Limb (tissue), 2 donors: ENCODE data around the gene HOXC5.

Experiments used
- DNase-seq, 2 donors: peaks; one replicate each; pipeline ENCODE4 v3.0.0-alpha.2; 2016; ENCODE audit errors: extremely low spot score in 2 of 2

HOXC5 gene

DNA sequence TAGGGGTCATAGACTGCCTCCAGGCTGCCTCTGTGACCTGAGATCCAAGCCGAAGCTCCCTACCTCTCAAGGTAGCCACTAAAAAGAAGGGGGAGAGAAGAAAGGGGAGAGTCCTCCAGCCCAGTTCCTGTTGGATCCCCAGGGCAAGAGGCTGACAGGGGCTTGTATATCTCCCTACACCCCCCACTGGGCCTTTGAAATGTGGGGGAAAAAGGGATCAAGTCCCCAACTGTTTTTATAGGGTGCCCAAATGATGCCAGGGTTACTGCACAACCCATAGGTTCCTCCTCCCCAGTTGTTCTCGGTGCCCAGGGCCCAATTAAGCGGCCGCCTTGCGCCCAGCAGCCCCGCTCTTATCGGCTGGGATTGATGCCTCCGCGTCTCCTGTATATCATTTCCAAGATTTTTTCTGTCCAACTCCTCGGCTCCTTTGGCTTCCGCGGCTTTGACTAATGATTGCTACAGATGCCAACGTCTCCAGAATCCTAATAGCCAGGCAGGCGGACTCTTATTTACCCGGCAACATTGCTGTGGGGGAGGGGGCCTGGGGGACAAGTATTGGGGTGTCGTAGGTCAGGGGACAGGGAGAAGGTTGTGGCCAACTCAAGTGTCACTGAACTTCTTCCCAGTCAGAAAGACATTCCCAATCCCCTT is 13.1 kb downstream of the HOXC5 start:
- peak in 1 of 2 donors; percentile 45 for DNase-seq

DNA sequence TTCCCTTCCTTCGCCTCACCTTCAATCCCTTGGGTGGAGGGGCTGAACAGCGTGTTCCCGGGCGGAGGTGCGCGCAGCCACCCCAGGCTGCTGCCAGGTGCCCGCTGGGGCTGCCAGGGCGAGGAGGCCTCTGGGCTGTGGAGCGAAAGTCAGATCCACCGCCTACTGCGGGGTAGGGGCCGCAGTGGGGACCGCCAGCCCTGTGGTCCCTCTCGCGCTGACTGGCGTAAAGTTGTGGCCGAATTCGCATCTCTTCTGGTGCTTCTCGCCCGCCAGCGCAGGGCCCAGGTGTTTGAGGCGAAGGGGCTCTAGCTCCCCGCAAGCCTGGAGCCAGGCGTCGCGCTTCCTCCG is 13.9 kb downstream of the HOXC5 start:
- no peak for DNase-seq

DNA sequence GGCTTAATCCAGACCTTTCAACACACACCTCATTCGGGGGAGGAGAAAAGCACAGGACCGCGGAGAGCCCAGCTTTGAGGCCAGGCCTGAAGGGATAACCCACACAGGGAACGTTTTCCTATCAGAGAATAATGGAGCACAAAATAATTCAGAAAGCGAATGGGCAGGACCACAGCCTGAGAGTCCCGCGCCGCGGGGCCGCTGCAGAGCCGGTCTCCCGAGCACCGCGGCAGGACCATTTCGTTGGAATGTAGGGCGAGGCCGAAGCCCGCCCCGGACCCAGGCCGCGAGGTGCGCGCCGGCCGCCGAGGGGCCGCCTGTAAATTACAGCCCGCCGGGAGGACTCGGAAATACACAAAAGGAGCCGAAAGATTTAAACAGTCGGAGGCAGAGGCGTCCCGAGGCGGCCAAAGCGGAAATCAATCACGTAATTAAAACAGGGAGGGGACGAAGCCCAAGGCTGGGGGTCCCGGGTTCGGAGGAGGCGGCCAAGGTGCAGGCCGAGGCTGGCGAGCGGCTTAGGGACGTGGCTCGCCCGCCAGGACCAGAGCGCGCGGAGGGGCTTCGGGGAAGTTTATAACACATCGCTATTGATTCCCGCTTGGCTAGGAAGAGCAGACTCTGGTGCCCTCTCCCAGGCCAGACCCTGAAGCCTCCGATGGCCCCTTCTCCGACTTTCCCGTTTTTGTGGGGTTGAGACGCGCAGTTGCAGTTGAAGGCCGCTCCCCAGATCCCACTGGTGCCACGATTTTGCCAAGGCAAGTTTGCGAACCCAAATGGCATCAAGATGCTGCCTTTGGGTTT is 14.5 kb downstream of the HOXC5 start:
- DNase-seq: peak in 1 of 2 donors; percentile 58

DNA sequence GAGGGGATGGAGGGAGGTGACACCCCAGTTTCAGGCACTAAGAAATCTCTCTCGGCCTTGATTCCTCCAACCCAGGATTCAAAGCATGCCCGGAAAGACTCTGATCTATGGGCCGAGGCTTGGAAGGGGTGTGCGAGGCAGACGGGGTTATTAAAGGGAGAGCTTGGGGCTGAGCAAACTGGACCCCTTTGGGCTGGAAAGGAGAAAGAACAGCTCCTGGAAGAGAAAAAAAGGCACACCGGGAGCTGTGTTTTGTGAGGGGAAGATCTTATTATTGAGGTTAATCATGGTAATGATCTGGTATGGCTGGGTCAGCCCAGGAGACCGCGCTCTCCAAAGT is 15.1 kb downstream of the HOXC5 start:
- no peak for DNase-seq

DNA sequence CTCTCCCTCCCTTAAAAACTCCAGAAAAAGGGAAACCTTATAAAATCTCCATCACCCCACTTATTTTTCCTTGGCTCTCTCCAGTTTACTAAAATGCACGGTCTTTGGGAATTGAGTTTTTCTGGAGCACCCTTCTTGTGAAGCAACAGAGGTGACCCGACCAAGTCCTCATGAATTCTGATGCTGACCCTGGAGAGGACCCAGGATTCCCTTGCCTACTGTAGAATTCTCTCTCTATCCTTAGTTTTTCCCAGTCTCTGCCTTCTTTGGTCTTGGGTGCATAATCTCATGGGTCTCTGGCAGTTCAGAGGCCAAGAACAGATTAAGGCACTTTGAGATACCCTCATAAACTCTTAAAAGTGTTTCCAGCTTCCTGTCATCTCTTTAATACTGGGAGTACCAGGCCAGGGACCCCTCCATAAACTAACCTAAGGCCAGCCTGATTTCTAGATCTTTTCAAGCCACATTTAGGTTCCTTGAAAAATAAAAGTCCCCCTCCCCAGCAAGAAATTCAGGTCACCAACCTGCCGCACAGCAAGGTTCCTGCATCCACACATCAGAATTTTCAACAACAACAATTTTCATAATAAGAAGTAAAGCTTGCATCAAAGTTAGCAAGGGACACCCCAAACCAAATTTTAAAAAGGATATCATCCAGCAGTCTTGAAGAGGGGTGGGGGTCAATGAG is 15.7 kb downstream of the HOXC5 start:
- no peak for DNase-seq

DNA sequence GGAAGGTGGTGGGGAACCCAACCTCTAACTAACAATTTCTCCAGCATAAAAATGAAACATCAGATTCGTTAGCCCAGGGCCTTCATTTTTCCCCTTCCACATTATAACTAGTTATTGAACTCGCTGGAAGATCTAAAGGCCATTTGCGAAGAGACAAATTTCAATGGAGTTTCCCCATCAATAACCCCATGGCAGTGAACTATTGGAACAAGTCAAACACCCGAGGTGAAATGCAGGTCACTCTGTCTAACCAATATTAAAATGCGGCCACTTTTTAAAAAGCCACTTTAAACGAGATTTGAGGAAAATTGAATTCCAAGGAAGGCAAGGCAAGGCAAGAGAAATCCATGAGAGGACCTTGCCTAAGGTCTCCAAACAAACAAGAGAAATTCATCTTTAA is 16.3 kb downstream of the HOXC5 start:
- DNase-seq: no peak

DNA sequence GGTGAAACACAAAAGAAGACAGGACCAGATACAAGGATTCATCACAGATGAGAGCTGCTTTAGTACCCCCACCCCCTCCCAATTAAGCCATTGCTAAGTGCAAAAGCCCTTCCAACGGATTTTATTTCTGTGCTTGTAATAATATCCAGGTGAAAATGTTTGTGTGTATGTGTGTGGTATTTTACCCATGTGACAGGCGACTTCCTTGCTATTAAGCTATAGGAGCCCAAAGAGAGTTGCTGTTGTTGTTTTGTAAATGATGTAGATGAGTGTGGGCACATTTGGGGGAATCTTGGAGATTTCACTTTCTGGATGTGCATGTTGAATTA is 17.6 kb downstream of the HOXC5 start:
- DNase-seq: no peak

DNA sequence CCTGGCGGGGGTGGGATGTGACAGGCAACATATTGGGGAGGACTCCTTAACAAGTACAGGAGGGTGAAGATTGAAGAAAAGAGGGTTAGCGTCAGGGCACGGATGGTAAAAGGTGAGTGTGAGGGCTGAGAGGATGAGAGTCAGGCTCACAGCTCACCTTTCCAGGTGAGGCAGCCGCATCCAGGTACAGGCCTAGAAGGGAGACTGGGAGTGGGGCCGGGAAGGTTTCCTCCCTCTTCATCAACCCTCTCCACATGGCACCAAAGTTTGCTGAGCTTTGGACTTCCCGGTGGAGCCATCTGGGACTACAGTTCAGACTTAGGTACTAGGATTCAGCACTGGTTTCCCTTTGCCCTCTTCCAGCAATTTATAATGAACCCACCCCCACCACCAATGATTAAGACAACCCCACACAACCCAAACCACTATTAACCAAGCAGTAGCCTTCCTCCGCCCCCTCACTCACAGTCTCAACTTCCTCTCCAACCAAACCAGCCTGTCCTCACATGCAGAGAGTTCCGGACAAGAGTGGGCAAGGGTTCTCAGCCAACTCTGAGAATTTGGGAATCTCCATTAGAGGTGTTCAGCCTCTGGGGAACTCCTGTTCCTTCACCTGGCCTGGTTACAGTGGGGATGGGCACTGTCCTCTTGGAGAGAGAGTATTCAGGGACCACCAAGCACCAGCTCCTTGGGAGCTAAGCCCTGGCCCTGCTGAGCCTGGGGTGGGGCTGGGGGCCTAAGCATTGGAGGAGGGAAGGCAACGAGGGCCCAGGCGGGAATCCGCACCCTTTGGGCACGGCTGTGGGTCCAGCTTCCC is 18.4 kb downstream of the HOXC5 start:
- DNase-seq: no peak

DNA sequence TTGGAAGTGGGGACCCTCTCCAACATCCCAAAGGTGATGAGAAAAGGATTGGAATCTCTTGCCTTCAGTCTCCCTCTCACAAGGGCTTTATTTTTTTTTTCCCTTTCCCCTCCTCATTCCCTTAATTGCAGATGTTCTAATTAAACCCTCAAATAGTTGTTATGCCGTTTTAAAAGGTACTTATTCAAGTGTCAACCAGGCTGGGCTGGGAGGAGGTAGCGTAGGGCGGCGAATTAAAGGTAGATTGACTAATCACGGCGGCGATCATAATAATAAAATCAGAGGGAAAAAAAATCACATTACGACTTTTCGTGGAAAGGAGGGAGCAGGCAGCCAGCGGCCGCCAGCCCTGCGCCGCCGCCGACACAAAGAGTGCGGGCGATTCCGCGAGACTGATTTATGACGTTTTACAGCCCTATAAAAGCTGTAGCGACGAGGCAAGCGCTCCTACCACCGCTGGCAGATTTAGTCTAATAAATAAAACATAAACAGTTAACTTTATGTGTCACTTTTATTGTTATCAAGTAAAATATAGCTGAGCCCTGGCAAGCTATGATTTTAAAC is 19.1 kb downstream of the HOXC5 start:
- peak in 1 of 2 donors; percentile 72 for DNase-seq

DNA sequence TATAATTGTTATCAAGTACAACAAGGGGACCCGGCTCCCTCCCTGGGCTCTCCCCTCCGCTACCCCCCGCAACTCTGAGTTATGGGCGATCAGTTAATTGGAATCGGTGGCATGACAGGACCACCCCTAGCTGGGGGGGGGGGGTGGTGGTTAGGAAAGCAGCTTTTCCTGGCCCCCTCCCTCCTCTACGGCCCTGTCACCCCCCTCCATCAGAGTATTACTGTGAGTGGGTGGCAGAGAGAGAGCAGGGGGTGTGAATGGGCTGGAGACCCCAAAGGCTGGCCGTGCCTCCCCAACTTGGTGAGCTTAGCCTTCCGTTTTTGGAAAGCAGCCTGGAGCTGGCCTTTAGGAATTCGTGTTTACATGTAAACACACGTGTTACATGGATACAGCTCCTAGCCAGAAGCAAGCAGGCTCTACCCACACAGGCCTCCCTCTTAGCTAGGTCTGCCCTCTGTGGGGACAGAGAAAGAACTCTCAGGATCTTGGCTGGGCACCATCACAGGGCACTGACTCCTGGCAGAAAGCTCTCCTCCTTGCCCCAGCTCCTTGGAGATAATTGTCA is 19.7 kb downstream of the HOXC5 start:
- DNase-seq: no peak

DNA sequence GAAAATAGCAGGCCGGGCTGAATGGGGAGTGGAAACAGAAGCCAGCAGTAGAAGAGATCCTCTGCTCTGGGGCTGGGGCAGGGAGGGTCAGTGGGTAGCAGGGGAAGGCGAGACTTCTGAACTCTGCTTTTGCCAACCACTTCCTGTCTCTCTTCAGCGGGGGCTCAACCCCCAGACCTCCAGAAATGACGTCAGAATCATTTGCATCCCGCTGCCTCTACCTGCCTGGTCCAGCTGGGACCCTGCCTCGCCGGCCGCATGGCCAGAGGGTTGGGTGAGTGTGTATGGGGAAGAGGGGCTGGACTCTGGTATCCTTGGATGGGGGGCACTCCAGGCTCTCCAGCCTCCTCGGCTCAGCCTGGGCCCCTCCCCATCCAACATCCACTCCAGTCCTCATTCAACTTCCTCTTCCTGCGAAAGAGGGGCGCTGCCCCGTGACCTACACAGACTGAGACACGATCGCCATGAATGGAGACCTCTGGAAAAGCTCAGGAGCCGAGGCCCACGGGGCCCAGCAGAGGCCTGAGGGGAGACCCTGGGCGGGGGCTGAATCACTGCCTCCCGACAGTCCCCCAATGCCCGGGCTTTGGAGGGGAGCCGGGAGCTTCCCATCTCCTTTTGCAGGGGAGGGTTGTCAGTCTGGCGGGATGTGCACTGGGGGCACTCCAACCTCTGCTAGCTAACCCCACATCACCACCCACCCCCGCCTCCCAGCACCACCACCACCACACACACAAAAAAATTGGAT is 20.3 kb downstream of the HOXC5 start:
- DNase-seq: no peak

DNA sequence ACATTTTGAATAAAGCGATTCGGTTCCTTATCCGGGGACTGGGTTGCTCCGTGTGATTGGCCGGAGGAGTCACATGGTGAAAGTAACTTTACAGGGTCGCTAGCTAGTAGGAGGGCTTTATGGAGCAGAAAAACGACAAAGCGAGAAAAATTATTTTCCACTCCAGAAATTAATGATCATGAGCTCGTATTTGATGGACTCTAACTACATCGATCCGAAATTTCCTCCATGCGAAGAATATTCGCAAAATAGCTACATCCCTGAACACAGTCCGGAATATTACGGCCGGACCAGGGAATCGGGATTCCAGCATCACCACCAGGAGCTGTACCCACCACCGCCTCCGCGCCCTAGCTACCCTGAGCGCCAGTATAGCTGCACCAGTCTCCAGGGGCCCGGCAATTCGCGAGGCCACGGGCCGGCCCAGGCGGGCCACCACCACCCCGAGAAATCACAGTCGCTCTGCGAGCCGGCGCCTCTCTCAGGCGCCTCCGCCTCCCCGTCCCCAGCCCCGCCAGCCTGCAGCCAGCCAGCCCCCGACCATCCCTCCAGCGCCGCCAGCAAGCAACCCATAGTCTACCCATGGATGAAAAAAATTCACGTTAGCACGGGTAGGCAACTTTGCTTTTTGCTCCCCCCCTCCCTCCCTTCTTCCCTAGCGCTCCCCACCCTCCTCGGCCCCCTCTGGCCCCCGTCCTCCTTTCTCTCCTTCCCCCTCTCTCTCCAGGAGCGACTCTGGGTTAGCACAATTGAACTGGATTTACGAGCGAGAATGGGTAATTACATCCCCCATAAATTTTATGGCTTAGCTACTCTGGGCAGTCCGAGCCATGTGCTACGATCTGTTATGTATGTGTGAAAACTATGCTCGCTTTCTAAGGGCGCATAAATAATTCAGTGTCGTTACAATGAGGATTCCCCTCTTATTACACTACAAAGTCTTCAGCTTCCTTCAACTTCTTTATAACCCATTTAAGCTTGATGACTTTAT is 21.2 kb downstream of the HOXC5 start, which contains the start of gene HOXC4:
TSS of gene HOXC4 (plus strand) at position 85 of the 991 bp plus-strand sequence. CDS start at position 173, 88 bp downstream.
- peak in 1 of 2 donors; percentile 69 for DNase-seq

DNA sequence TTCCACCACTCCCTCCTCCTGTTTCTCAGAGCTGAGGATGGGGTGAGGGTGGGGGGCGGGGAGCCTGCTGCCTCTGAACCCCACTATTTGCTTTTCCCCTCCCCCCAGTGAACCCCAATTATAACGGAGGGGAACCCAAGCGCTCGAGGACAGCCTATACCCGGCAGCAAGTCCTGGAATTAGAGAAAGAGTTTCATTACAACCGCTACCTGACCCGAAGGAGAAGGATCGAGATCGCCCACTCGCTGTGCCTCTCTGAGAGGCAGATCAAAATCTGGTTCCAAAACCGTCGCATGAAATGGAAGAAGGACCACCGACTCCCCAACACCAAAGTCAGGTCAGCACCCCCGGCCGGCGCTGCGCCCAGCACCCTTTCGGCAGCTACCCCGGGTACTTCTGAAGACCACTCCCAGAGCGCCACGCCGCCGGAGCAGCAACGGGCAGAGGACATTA is 21.9 kb downstream of the HOXC5 start:
- DNase-seq: no peak

DNA sequence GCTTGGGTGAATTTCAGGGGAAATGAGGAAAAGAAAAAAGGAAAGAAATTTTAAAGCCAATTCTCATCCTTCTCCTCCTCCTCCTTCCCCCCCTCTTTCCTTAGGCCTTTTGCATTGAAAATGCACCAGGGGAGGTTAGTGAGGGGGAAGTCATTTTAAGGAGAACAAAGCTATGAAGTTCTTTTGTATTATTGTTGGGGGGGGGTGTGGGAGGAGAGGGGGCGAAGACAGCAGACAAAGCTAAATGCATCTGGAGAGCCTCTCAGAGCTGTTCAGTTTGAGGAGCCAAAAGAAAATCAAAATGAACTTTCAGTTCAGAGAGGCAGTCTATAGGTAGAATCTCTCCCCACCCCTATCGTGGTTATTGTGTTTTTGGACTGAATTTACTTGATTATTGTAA is 22.7 kb downstream of the HOXC5 start:
- DNase-seq: no peak

DNA sequence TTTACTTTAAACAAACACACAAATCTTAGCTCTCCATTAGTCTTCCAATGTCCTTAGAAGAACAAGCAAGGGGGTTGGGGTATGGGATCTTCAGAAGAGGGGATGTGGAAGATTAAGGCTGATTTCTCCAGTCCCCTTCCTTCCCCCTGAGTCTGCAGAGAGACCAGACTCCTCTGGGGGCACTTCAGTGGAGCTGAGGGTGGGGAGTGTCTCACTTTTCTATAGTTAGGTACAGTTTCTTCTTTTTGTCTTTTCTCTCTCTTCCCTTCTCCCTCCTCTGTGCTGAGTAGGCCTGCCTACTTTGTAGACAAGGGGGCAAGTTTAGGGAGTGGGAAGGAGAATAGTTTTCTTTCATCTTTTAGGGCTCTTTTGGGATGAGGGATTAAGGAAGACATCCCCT is 23.3 kb downstream of the HOXC5 start:
- DNase-seq: no peak

DNA sequence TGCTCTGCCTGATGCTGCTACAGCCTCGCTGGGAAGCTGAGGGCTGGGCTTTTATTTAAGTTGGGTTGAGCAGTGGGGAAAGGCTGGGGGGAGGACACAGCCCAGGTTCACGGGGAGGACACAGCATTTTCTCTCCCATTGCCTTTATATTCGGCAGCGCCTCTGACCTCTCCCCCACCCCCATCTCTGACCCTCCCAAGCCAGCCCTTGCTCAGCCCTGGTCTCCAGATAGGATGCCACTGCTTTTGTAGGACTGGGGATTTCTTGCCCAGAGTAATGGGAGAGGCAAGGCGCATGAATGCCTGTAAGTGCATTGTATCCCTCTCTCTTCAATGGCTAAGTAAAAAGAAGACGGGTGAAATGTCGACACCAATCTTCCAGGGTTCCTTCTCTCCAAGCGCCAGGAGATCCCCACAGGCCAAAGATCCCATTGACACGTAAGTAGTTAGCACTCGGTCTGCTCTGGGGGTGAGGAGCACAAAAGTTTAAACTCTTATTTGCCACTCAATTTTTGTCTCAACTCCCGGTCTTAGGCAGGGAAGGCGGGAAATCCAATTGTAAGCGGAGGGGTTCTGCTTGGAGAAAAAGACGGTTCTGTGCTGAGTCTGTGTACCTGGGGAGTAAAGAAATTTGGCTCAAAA is 25.4 kb downstream of the HOXC5 start:
- no peak for DNase-seq

DNA sequence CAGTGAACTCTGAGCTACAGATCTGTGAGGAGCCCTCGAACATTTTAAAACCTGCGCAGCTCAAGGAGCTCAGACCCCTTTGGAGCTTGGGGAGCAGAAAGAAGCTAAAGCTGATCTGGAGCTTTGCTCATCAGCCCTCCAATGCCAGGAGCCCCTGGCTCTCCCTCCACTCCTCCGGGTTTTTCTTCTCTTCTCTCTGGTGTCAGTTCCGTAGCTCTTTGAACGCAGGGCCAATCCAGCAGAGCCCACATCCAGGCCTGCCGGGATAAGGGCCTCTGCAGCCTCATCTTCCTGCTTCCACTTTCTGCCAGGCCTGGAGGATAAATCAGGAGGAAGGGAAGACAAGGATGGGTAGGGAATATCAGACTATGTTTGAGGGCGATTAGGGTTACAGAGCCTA is 26.8 kb downstream of the HOXC5 start:
- DNase-seq: no peak

DNA sequence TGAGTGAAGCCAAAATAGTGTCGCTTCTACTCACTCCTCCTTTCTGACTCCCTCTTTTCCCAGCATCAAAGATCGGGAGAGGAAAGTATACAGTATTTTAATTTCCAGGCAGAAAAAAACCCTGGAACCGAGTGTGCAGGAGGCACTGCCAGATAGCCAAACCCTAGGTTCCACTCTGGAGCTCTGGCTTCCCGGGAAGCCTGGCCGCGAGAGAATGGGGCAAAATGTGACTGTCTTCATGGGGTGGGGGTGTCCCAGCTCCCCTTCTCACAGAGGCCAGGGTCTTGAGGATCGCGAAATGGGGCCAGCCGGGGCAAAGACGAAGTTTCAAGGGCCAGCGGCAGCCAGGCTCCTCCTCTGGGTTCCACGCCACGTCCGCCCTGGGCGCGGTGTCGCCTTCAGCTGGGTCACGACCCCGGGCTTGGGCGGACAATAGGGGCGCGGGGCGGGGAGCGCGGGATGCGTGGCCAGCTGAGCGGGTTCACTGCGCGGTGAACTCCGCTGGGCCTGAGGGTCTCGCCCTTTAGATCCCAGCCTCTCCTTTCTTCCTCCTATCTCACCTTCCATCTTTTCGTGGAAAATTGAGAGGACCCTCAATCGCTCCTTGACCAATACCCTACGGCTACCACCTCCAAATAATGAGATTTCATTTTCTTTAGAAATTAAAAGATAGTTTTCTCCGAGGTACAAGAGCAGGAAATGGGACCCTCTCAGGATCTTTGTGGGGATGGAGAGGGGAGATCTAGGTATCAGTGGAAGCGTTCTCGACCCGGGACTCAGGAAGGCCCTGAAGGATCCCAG is 27.5 kb downstream of the HOXC5 start:
- no peak for DNase-seq
